ENCODE data around the gene POLR2H. TPM values are rescaled to one million over a fixed set of nuclear protein-coding genes. Genes with fewer than 3 reads are reported as not detected.

Gene POLR2H
- total and polyA plus RNA-seq, 10 of the 15 experiments (the other 5 are each of a cell fraction or from before 2014, with no cell fraction given): 74.2 to 357 (median 143) TPM

DNA sequence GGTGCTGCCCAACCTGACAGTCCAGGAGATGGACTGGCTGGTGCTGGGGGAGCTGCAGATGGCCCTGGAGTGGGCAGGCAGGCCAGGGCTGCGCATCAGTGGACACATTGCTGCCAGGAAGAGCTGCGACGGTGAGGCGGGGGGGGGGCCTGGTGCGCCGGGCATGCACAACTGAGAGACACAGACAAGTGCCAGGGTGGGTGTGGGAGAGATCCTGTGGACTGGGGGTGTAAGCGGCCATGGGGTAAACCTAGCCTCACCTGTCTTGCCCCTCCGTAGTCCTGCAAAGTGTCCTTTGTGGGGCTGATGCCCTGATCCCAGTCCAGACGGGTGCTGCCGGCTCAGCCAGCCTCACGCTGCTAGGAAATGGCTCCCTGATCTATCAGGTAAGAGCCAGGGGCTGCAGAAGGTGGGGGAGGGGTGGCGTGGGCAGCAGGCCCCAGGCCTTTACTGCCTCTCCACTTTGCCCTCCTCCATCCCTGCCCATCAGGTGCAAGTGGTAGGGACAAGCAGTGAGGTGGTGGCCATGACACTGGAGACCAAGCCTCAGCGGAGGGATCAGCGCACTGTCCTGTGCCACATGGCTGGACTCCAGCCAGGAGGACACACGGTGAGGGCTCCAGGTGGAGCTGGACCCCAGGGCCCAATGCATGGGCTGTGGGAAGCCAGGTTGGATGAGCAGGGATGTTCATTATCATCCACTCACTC, 21.7 kb downstream of the POLR2H start:
- Histone ChIP-seq H3K36me3 (ENCODE audit: control insufficient read depth in 2 of 2, insufficient read depth in 2 of 2, low read length in 1 of 2) (no peaks in the 10 kb centered on the region), H2AFZ (ENCODE audit: control insufficient read depth, low read depth, low read length) (no peak overlapping the region), H3K4me1 (ENCODE audit: control insufficient read depth, insufficient read depth, low read length) (no peaks in the 10 kb centered on the region), H3K27ac (ENCODE audit: control insufficient read depth, insufficient read depth) (no peak overlapping the region), H4K20me1 (ENCODE audit: control insufficient read depth, insufficient read depth) (no peaks in the 10 kb centered on the region), H3K79me2 (ENCODE audit: control insufficient read depth, insufficient read depth, low read length) (no peaks in the 10 kb centered on the region), H3K27me3 (replicated peaks in 1 of 2; ENCODE audit: control insufficient read depth in 2 of 2, insufficient read depth in 2 of 2, low read length in 1 of 2) (peaks cover 15 to 17% of the 10 kb centered on the region in 2 experiments), H3K4me2 (ENCODE audit: control insufficient read depth, insufficient read depth) (no peak overlapping the region), H3K9ac (ENCODE audit: control insufficient read depth, insufficient read depth, low read length) (no peak overlapping the region), H3K4me3 (no peak overlapping the region), H3K9me3 (replicated peaks; ENCODE audit: control insufficient read depth, insufficient read depth, low read length) (no peaks in the 10 kb centered on the region)
- 33% methylated on average over 15 of the region's 15 CpGs for WGBS (ENCODE audit: insufficient coverage, insufficient replicate concordance, low lambda C conversion rate, missing lambda C conversion rate)
- no peak for DNase-seq (ENCODE audit: low read depth, low spot score)
- RAD21 ChIA-PET (ENCODE audit: unreplicated experiment): no interaction called here
- CTCF ChIA-PET: no interaction called here
- SMC1A ChIA-PET (ENCODE audit: uncharacterized antibody, unreplicated experiment): interaction anchor here (1.1 kb wide), 1 partner anchor 12 kb away, joined by 3 read pairs; no protein-coding TSS in a partner anchor
- TF ChIP-seq SMC3 (IDR thresholded peaks at IDR 0.05; ENCODE audit: borderline replicate concordance, low read length) (no peak), SMAD1 (IDR thresholded peaks at IDR 0.05; ENCODE audit: low read depth, partially characterized antibody) (no peak), SREBF2 (IDR thresholded peaks at IDR 0.05; ENCODE audit: low read length) (no peak), BHLHE40 (IDR thresholded peaks at IDR 0.05; ENCODE audit: borderline replicate concordance in 1 of 2, low read depth in 2 of 2, low read length in 1 of 2) (no peak), DPF2 (IDR thresholded peaks at IDR 0.05) (no peak), STAT3 (IDR thresholded peaks at IDR 0.05; ENCODE audit: low read depth, low read length) (no peak), RFX5 (IDR thresholded peaks at IDR 0.05; ENCODE audit: low read depth, low read length) (no peak), EGR1 (IDR thresholded peaks at IDR 0.05; ENCODE audit: borderline replicate concordance in 1 of 2, low read depth in 2 of 2, low read length in 2 of 2) (no peak), TCF3 (IDR thresholded peaks at IDR 0.05; ENCODE audit: borderline replicate concordance, insufficient read depth, low read depth, low read length) (no peak)
- ATAC-seq: no peak
- FAIRE-seq: no peak
- intact Hi-C loops (cut with micrococcal nuclease; ENCODE audit: unreplicated experiment) (no loop called here), in situ Hi-C loops (cut with MboI) (no loop called here)
- no TSS peak for BruUV-seq (replicated peaks)
- POLR2A ChIA-PET: no interaction called here

Data from GM12878 (cell line).